ENCODE results near the gene USP25. TPM values are rescaled to one million over a fixed set of nuclear protein-coding genes. Genes with fewer than 3 reads are reported as not detected.
A peak's percentile ranks its signal among the peaks of the same experiment; 100 is the strongest.

The USP25 gene
- total RNA-seq = 10 to 100 TPM; 42.9 to 44.7 TPM

DNA sequence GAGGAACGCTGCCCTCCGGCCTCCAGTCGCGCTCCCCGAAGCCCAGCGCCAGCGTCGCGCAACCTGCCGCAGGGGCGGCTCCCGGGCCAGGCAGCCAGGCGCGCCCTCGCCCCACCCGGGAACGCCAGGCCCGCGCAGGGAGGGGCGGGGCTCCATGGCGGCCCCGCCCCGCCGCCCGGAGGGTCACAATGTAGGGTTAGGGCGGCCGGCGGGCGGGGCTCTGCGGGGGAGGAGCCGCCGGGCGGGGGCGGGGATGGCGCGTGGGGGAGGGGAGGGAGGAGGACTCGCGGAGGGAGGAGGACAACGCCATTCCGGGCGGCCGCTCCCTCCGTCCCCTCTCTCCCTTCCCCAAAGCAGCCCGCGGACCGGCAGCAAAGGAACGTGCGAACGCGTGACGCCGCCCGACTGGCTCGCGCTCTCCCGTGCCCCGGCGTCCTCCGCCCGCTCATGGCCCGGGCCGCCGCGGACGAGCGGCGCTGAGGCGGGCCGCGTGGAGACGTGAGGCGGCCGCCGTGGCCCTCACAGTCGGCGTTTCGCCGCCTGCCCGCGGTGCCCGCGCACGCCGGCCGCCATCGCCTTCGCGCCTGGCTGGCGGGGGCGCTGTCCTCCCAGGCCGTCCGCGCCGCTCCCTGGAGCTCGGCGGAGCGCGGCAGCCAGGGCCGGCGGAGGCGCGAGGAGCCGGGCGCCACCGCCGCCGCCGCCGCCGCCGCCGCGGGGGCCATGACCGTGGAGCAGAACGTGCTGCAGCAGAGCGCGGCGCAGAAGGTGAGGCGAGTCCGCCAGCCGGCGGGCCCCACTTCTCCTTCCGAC lies at the start of gene USP25:
TSS of gene USP25 (plus strand) at position 309 of the 810 bp plus-strand sequence. CDS start at position 721, 412 bp downstream.
- Histone ChIP-seq H3K4me3 (peak within 1 kb of the TSS; percentile 85 to 94), H3K27ac (peak within 1 kb of the TSS; percentile 93 to 96), H3K9me3 (no peaks in the 10 kb centered on the region), H3K4me1 (peaks cover 0 to 22% of the 10 kb centered on the region in 2 donors), H3K27me3 (no peaks in the 10 kb centered on the region), H3K36me3 (no peaks in the 10 kb centered on the region)
- DNase-seq (ENCODE audit: low spot score) = peak; percentile 89
- peak in 1 of 2 donors; percentile 12 for TF ChIP-seq CTCF (IDR thresholded peaks at IDR 0.05)

DNA sequence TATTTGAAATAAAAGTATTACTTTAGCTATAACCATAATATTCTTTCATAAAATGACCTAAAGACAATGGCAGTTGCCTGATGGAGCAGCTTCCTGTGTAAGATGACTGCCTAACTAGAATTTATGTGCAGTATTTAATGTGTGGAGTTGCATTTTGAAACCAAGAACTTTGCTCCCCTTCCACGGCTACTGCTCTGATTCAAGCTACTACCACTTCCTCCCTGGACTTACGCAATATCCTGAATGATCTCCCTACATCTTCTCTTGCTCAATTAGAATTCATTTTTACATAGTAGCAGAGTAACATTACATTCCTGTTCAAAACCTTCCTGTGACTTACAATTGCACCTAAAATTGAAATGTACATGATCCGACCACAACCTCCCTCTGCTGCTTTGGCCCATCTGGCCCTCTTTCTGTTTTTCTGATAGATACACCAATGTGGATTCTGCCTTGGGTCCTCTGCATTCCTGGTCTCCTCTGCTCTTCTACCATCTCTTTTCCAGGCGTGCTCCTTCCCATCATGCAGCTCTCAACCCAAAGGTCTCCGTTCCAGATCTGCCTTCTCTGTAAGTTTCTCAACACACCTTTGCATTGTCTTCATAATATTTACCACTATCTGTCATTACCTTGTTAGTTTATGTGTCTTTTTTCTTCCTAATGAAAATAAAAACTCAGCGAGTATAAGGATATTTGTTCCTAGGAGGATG lies 47.4 kb upstream of the USP25 start:
- Histone ChIP-seq H3K9me3 (no peaks in the 10 kb centered on the region), H3K27ac (no peak overlapping the region), H3K4me3 (no peak overlapping the region)

DNA sequence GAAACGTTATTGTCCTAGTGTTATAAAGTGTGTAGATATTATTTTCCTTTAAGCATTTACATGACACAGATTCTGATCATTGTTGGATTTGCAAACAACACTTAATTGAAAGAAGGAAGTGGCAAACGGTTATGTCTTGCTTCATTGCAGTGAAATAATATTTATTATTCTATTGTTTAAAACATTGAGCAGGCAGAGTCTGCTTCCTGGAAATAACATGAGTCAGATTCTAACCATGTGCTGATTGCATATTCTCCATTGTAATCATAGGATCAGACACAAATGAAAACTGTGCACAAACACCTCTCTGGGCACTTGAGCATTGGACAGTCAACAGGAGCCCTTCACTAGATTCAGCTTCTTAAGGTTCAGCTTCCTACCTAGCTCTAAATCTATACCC lies 46.8 kb upstream of the USP25 start:
- H3K27me3 ChIP-seq = no peaks in the 10 kb centered on the region
- no peak for DNase-seq (ENCODE audit: low spot score)
- H3K4me3 ChIP-seq = no peak overlapping the region
- no peak overlapping the region for H3K27ac ChIP-seq
- no peaks in the 10 kb centered on the region for H3K4me1 ChIP-seq
- no peaks in the 10 kb centered on the region for H3K9me3 ChIP-seq
- TF ChIP-seq CTCF (IDR thresholded peaks at IDR 0.05) = no peak
- no peaks in the 10 kb centered on the region for H3K36me3 ChIP-seq

More for the DNA sequence above, 47.4 kb upstream of the USP25 start:
- no peak for TF ChIP-seq CTCF (IDR thresholded peaks at IDR 0.05)
- H3K36me3 ChIP-seq = no peaks in the 10 kb centered on the region
- H3K27me3 ChIP-seq = no peaks in the 10 kb centered on the region
- H3K4me1 ChIP-seq = no peaks in the 10 kb centered on the region
- DNase-seq (ENCODE audit: low spot score) = no peak

DNA sequence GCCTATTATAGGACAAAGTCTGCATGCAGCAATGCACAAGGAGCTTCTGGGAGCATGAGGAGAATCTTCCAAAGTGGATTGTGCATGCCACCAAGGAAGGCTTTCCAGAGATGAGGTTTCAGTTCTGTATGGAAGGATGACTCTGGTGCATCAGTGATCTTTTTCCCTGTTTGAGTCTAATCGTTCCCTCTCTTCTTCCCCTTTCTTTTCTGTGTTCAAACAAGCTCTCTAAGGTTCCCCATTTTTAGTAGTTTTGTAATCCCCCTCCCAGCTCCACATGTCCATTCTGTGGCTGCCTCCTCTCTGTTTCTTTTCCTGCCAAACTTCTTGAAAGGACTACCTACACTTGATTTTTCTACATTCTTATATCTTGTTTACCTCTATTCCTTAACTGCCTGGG lies 43.3 kb upstream of the USP25 start:
- no peaks in the 10 kb centered on the region for H3K4me1 ChIP-seq
- no peak overlapping the region for H3K27ac ChIP-seq

DNA sequence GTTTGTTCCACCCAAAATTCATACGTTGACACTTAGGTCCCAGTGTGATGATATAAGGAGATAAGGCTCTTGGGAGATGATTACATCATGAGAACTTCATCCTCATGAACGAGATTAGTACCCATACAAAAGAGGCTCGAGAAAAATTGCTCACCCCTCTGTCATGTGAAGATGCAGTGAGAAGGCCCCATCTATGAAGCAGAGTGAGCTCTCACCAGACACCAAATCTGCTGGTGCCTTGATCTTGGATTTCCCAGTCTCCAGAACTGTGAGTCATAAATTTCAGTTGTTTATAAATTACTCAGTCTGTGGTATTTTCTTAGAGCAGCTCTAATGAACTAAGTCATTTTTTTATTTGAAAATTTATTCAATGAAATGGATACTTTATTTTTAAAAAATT lies 42.6 kb upstream of the USP25 start:
- Histone ChIP-seq H3K27ac (no peak overlapping the region), H3K4me1 (no peaks in the 10 kb centered on the region)
- no peak for TF ChIP-seq CTCF (IDR thresholded peaks at IDR 0.05)

More for the DNA sequence above, 43.3 kb upstream of the USP25 start:
- DNase-seq (ENCODE audit: low spot score) = no peak
- Histone ChIP-seq H3K4me3 (no peak overlapping the region), H3K36me3 (no peaks in the 10 kb centered on the region), H3K9me3 (no peaks in the 10 kb centered on the region), H3K27me3 (no peaks in the 10 kb centered on the region)
- TF ChIP-seq CTCF (IDR thresholded peaks at IDR 0.05) = no peak

More for the DNA sequence above, 42.6 kb upstream of the USP25 start:
- Histone ChIP-seq H3K36me3 (no peaks in the 10 kb centered on the region), H3K27me3 (no peaks in the 10 kb centered on the region), H3K4me3 (no peak overlapping the region), H3K9me3 (no peaks in the 10 kb centered on the region)
- no peak for DNase-seq (ENCODE audit: low spot score)

Measured in right atrium auricular region (tissue), 2 donors.